HepG2 (cell line): ENCODE results near the gene DEDD2. TPM values are rescaled to one million over a fixed set of nuclear protein-coding genes. Genes with fewer than 3 reads are reported as not detected.

ENCODE experiments used
- ATAC-seq: fragments of 200-7000 bp; cut with Tn5 transposase; 3 replicates; pipeline ENCODE4 v1.9.1; 2020; ENCODE audit warnings: mild to moderate bottlenecking, moderate library complexity
- BruUV-seq: library from RNA; stranded (reverse); fragments of 400-500 nt; replicated peaks from 2 replicates; lab custom pipeline; 2021; lab: Mats Ljungman, UMichigan
- CTCF ChIA-PET: fragments of 300-600 bp; formaldehyde crosslinking; extraction: SDS; loops from one replicate; lab custom pipeline; 2021; ENCODE audit warnings: low total read pairs, inconsistent platforms, low intra/inter-chr PET ratio; lab: Yijun Ruan, JAX
- POLR2A ChIA-PET: fragments of 350-600 bp; sonication (Branson Sonifier 250); formaldehyde crosslinking; loops from one replicate; lab custom pipeline; 2020; ENCODE audit warnings: antibody characterized with exemption, inconsistent platforms; lab: Yijun Ruan, JAX
- DNase-seq: peaks from one replicate; pipeline ENCODE4 v3.0.0-alpha.2; 2015; ENCODE audit warnings: low spot score
- FAIRE-seq: peaks from 3 replicates; lab custom pipeline; 2011; peaks lifted over from hg19 to GRCh38; lab: Jason Lieb, UNC
- H2AFZ ChIP-seq: one replicate; pipeline ENCODE4 v1.6.1; 2011; ENCODE audit warnings: low read length, inconsistent platforms
- H3K27ac ChIP-seq: fragments of 300-600 bp; 3 replicates; pipeline ENCODE4 v1.8.0; 2011; ENCODE audit warnings: mixed run types, mild to moderate bottlenecking, mixed read lengths, low read length, inconsistent platforms; ENCODE audit not compliant: insufficient read depth; ENCODE audit errors: extremely low read length
- H3K27me3 ChIP-seq, 2 experiments: fragments of 200-600 bp in 1 of 2; 2 replicates in 1 of 2; 3 replicates in 1 of 2; pipeline versions ENCODE4 v1.6.0 to v1.8.0; 2011; ENCODE audit warnings: low read length in 2 of 2, mild to moderate bottlenecking in 2 of 2, moderate library complexity in 2 of 2, inconsistent platforms in 1 of 2; ENCODE audit not compliant: insufficient read depth in 2 of 2, control insufficient read depth in 1 of 2
- H3K36me3 ChIP-seq, 2 experiments: fragments of 200-600 bp in 1 of 2; replicated peaks in 1 of 2; 2 replicates in 1 of 2; 3 replicates in 1 of 2; pipeline versions ENCODE4 v1.5.1 to v1.8.0; 2011; ENCODE audit warnings: low read length in 2 of 2, inconsistent platforms in 1 of 2; ENCODE audit not compliant: insufficient read depth in 2 of 2, control insufficient read depth in 1 of 2
- H3K4me1 ChIP-seq: 2 replicates; pipeline ENCODE4 v1.5.1; 2012; ENCODE audit warnings: low read length, inconsistent platforms; ENCODE audit not compliant: insufficient read depth
- H3K4me2 ChIP-seq: 2 replicates; pipeline ENCODE4 v1.6.0; 2011; ENCODE audit warnings: low read depth, low read length, inconsistent platforms
- H3K4me3 ChIP-seq, 3 experiments: fragments of 200-600 bp in 1 of 3; sonication (generic), shearing (Covaris generic) in 1 of 3; replicated peaks in 1 of 3; 2 replicates each; pipeline ENCODE4 v1.5.1; 2011 to 2016; ENCODE audit warnings: low read length in 3 of 3, inconsistent platforms in 2 of 3, low read depth in 2 of 3, mild to moderate bottlenecking in 2 of 3, control low read depth in 1 of 3, mixed read lengths in 1 of 3; ENCODE audit not compliant: insufficient read depth in 1 of 3
- H3K79me2 ChIP-seq: one replicate; pipeline ENCODE4 v1.6.1; 2011; ENCODE audit warnings: low read length, inconsistent platforms; ENCODE audit not compliant: insufficient read depth
- H3K9ac ChIP-seq: 2 replicates; pipeline ENCODE4 v1.6.0; 2011; ENCODE audit warnings: mild to moderate bottlenecking, low read depth, low read length, inconsistent platforms; ENCODE audit not compliant: insufficient read depth
- H3K9me3 ChIP-seq: 2 replicates; pipeline ENCODE4 v1.5.1; 2012; ENCODE audit warnings: mild to moderate bottlenecking, low read length
- H4K20me1 ChIP-seq: 2 replicates; pipeline ENCODE4 v1.6.0; 2011; ENCODE audit warnings: inconsistent platforms, mild to moderate bottlenecking, low read length, moderate library complexity; ENCODE audit not compliant: insufficient read depth
- EZH2 ChIP-seq: conservative IDR thresholded peaks from 2 replicates; pipeline ENCODE4 v1.6.1; 2012; ENCODE audit warnings: mild to moderate bottlenecking, low read depth, low read length, moderate library complexity
- MAFF ChIP-seq: IDR thresholded peaks from 2 replicates; pipeline ENCODE4 v1.6.1; 2011; ENCODE audit warnings: low read depth, low read length, improper control_type of control experiment
- MAFK ChIP-seq, 2 experiments: IDR thresholded peaks in 1 of 2; conservative IDR thresholded peaks in 1 of 2; 2 replicates each; pipeline ENCODE4 v1.6.1; 2011; ENCODE audit warnings: improper control_type of control experiment in 2 of 2, low read length in 2 of 2
- in situ Hi-C: cut with HindIII; loops from 2 replicates; pipeline ENCODE4 v1.10.0; 2017; ENCODE audit warnings: low pct_unique_long_range_greater_than_20kb; ENCODE audit not compliant: extremely low pct_ligation_motif_present
- intact Hi-C: fragments of 100-400 bp; cut with micrococcal nuclease; formaldehyde crosslinking; loops from one replicate; pipeline ENCODE4 v1.10.0; 2022; ENCODE audit not compliant: unreplicated experiment
- polyA plus RNA-seq, 8 experiments: library from polyadenylated mRNA; depleted of rRNA in 3 of 8; stranded (reverse) in 7 of 8; unstranded in 1 of 8; fragments of >200 nt; fragmentation: Illumina TruSeq in 4 of 8; extraction: Trizol in 4 of 8; gene quantifications; 2 replicates each; pipeline versions ENCODE4 v1.2.1 to v1.2.3, GENCODE V29; 2011 to 2016; ENCODE audit warnings: low read depth in 4 of 8, missing spikeins in 1 of 8, mixed read lengths in 1 of 8; ENCODE audit not compliant: insufficient read depth in 1 of 8
- total RNA-seq, 5 experiments: library from RNA; depleted of rRNA; stranded (reverse); fragments of >200 nt; fragmentation: Illumina TruSeq; extraction: Trizol; gene quantifications; 2 replicates each; pipeline ENCODE4 v1.2.3, GENCODE V29; 2016; ENCODE audit warnings: low read depth in 1 of 5
- TF ChIP-seq, protein P1 (sequence below): sonication (generic); formaldehyde crosslinking; IDR thresholded peaks from 2 replicates; pipeline ENCODE4 v1.8.1; 2022; ENCODE audit warnings: low read depth, mild to moderate bottlenecking, missing genetic modification reagents
- TF ChIP-seq, protein P2 (sequence below): sonication (generic); formaldehyde crosslinking; IDR thresholded peaks from 2 replicates; pipeline ENCODE4 v1.4.0; 2020; ENCODE audit warnings: missing genetic modification reagents, borderline replicate concordance

Gene DEDD2
- total and polyA plus RNA-seq, 2 of the 13 experiments (the other 11 are each of a cell fraction or from before 2014, with no cell fraction given): 19.2 to 24.7 TPM

DNA sequence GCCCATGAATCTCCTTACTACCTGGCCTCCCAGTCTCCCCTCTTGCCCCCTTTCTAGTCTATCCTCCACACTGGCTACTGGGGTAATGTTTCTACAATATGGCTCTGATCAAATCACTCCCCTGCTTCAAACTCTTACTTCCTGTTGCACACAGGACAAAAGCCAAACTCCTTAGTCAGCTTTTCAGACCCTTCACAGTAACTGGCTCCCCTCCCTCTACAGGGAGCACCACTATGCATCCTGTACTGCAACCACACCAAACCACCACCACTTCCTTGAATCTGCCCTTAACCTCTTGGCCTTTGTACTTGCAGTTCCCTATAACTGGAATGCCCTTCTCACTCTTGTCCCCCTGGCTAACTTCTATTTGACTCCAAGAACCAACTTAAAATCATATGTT, 32.2 kb downstream of the DEDD2 start:
- Histone ChIP-seq H3K79me2 (no peaks in the 10 kb centered on the region), H3K4me2 (no peak overlapping the region), H4K20me1 (no peaks in the 10 kb centered on the region), H2AFZ (no peak overlapping the region), H3K9me3 (no peaks in the 10 kb centered on the region), H3K4me3 (no peak overlapping the region), H3K27me3 (peaks cover 5 to 32% of the 10 kb centered on the region in 2 experiments; a peak in 3 of 5 replicates), H3K36me3 (no peaks in the 10 kb centered on the region), H3K27ac (no peak overlapping the region), H3K4me1 (no peaks in the 10 kb centered on the region), H3K9ac (no peak overlapping the region)
- ChIA-PET POLR2A (no interaction called here), CTCF (interaction anchor here (2.3 to 2.8 kb wide), 2 partner anchors 51 to 76 kb away, joined by 21 to 26 read pairs; no protein-coding TSS in a partner anchor)
- TF ChIP-seq, protein P1, sequence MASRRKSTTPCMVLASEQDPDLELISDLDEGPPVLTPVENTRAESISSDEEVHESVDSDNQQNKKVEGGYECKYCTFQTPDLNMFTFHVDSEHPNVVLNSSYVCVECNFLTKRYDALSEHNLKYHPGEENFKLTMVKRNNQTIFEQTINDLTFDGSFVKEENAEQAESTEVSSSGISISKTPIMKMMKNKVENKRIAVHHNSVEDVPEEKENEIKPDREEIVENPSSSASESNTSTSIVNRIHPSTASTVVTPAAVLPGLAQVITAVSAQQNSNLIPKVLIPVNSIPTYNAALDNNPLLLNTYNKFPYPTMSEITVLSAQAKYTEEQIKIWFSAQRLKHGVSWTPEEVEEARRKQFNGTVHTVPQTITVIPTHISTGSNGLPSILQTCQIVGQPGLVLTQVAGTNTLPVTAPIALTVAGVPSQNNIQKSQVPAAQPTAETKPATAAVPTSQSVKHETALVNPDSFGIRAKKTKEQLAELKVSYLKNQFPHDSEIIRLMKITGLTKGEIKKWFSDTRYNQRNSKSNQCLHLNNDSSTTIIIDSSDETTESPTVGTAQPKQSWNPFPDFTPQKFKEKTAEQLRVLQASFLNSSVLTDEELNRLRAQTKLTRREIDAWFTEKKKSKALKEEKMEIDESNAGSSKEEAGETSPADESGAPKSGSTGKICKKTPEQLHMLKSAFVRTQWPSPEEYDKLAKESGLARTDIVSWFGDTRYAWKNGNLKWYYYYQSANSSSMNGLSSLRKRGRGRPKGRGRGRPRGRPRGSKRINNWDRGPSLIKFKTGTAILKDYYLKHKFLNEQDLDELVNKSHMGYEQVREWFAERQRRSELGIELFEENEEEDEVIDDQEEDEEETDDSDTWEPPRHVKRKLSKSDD (CRISPR knock-in tag): no peak
- no peak for TF ChIP-seq EZH2
- TF ChIP-seq, protein P2, sequence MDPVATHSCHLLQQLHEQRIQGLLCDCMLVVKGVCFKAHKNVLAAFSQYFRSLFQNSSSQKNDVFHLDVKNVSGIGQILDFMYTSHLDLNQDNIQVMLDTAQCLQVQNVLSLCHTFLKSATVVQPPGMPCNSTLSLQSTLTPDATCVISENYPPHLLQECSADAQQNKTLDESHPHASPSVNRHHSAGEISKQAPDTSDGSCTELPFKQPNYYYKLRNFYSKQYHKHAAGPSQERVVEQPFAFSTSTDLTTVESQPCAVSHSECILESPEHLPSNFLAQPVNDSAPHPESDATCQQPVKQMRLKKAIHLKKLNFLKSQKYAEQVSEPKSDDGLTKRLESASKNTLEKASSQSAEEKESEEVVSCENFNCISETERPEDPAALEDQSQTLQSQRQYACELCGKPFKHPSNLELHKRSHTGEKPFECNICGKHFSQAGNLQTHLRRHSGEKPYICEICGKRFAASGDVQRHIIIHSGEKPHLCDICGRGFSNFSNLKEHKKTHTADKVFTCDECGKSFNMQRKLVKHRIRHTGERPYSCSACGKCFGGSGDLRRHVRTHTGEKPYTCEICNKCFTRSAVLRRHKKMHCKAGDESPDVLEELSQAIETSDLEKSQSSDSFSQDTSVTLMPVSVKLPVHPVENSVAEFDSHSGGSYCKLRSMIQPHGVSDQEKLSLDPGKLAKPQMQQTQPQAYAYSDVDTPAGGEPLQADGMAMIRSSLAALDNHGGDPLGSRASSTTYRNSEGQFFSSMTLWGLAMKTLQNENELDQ: no peak
- TF ChIP-seq MAFK (conservative IDR thresholded peaks at IDR 0.05 in 1 of 2, IDR thresholded peaks at IDR 0.05 in 1 of 2; ENCODE audit: low read length in 2 of 2): peak; percentile 58 to 75
- TF ChIP-seq MAFF: peak; percentile 62
- no peak for DNase-seq
- in situ Hi-C loops (loop anchor here (5.0 kb wide), 1 partner anchor 53 kb away; the partner anchor contains the start of gene POU2F2), intact Hi-C loops (loop anchor here (2.0 kb wide), 1 partner anchor 52 kb away; the partner anchor contains the start of gene POU2F2)
- ATAC-seq: no peak
- BruUV-seq: no TSS peak
- FAIRE-seq: no peak
